IMR-90 (cell line): ENCODE results near the gene HIRA. TPM values are rescaled to one million over a fixed set of nuclear protein-coding genes. Genes with fewer than 3 reads are reported as not detected.

Source experiments
- ATAC-seq: fragments of 200-7000 bp; cut with Tn5 transposase; 2 replicates; pipeline ENCODE4 v1.9.1; 2020; ENCODE audit warnings: low read depth, mild to moderate bottlenecking, moderate library complexity
- BruUV-seq: library from RNA; stranded (reverse); fragments of 400-500 nt; replicated peaks from 2 replicates; lab custom pipeline; 2021; lab: Mats Ljungman, UMichigan
- CTCF ChIA-PET: fragments of 300-600 bp; formaldehyde crosslinking; extraction: SDS; loops from one replicate; lab custom pipeline; 2021; ENCODE audit warnings: antibody characterized with exemption; lab: Yijun Ruan, JAX
- POLR2A ChIA-PET: fragments of 300-600 bp; sonication (Branson Sonifier 250); formaldehyde crosslinking; loops from one replicate; lab custom pipeline; 2022; ENCODE audit warnings: antibody characterized with exemption; ENCODE audit not compliant: unreplicated experiment; lab: Charles Lee
- DNase-seq: peaks from one replicate; pipeline ENCODE4 v3.0.0; 2013
- H2AFZ ChIP-seq: replicated peaks from 2 replicates; pipeline ENCODE3; 2013; ENCODE audit warnings: low read length, mild to moderate bottlenecking; ENCODE audit not compliant: poor library complexity
- H2AK5ac ChIP-seq: 2 replicates; pipeline ENCODE4 v1.6.1; 2013; ENCODE audit warnings: low read depth, low read length, inconsistent platforms
- H2AK9ac ChIP-seq: replicated peaks from 2 replicates; pipeline ENCODE3; 2013; ENCODE audit warnings: mild to moderate bottlenecking, low read depth, low read length, moderate library complexity; ENCODE audit not compliant: poor library complexity
- H2BK120ac ChIP-seq: 2 replicates; pipeline ENCODE4 v1.6.1; 2013; ENCODE audit warnings: low read depth, low read length, inconsistent platforms
- H2BK15ac ChIP-seq: 3 replicates; pipeline ENCODE4 v1.6.1; 2013; ENCODE audit warnings: low read depth, low read length, inconsistent platforms
- H2BK20ac ChIP-seq: 2 replicates; pipeline ENCODE4 v1.6.1; 2013; ENCODE audit warnings: low read depth, mild to moderate bottlenecking, inconsistent platforms, low read length, moderate library complexity
- H2BK5ac ChIP-seq: 2 replicates; pipeline ENCODE4 v1.6.1; 2013; ENCODE audit warnings: mild to moderate bottlenecking, low read depth, low read length, inconsistent platforms; ENCODE audit not compliant: poor library complexity, severe bottlenecking
- H3K14ac ChIP-seq: replicated peaks from 2 replicates; pipeline ENCODE4 v1.6.1; 2013; ENCODE audit warnings: low read depth, low read length, inconsistent platforms
- H3K18ac ChIP-seq: 2 replicates; pipeline ENCODE4 v1.6.1; 2013; ENCODE audit warnings: low read depth, low read length, control low read depth
- H3K23ac ChIP-seq: 2 replicates; pipeline ENCODE4 v1.6.1; 2013; ENCODE audit warnings: low read depth, low read length, inconsistent platforms
- H3K27ac ChIP-seq: 2 replicates; pipeline ENCODE4 v1.5.1; 2013; ENCODE audit warnings: mild to moderate bottlenecking, control low read depth, low read length; ENCODE audit not compliant: insufficient read depth
- H3K27me3 ChIP-seq: 2 replicates; pipeline ENCODE4 v1.6.1; 2013; ENCODE audit warnings: low read length; ENCODE audit not compliant: control insufficient read depth, insufficient read depth
- H3K36me3 ChIP-seq: 2 replicates; pipeline ENCODE4 v1.6.1; 2013; ENCODE audit warnings: low read length, mixed read lengths; ENCODE audit not compliant: control insufficient read depth, insufficient read depth
- H3K4ac ChIP-seq: 2 replicates; pipeline ENCODE4 v1.6.1; 2013; ENCODE audit warnings: low read depth, low read length, inconsistent platforms
- H3K4me1 ChIP-seq: 2 replicates; pipeline ENCODE4 v1.6.1; 2013; ENCODE audit warnings: low read length, mixed read lengths; ENCODE audit not compliant: control insufficient read depth, insufficient read depth
- H3K4me2 ChIP-seq: 2 replicates; pipeline ENCODE4 v1.6.1; 2013; ENCODE audit warnings: low read depth, mild to moderate bottlenecking, control low read depth, low read length, moderate library complexity
- H3K4me3 ChIP-seq: 2 replicates; pipeline ENCODE4 v1.5.1; 2013; ENCODE audit warnings: low read depth, mild to moderate bottlenecking, control low read depth, low read length, moderate library complexity; ENCODE audit not compliant: insufficient read depth
- H3K56ac ChIP-seq: 2 replicates; pipeline ENCODE4 v1.6.1; 2013; ENCODE audit warnings: low read length, inconsistent platforms; ENCODE audit not compliant: insufficient read depth; ENCODE audit errors: extremely low read depth
- H3K79me1 ChIP-seq, 2 experiments: 2 replicates each; pipeline ENCODE4 v1.6.1; 2013; ENCODE audit warnings: low read length in 2 of 2, inconsistent platforms in 1 of 2, low read depth in 1 of 2
- H3K9ac ChIP-seq: 2 replicates; pipeline ENCODE4 v1.6.1; 2013; ENCODE audit warnings: low read depth, low read length, control low read depth
- H3K9me1 ChIP-seq: 2 replicates; pipeline ENCODE4 v1.6.1; 2013; ENCODE audit warnings: low read length, inconsistent platforms; ENCODE audit not compliant: insufficient read depth
- H3K9me3 ChIP-seq: 2 replicates; pipeline ENCODE4 v1.6.1; 2013; ENCODE audit warnings: low read length; ENCODE audit not compliant: control insufficient read depth, insufficient read depth
- H4K20me1 ChIP-seq: 2 replicates; pipeline ENCODE4 v1.6.1; 2013; ENCODE audit warnings: low read length, inconsistent platforms; ENCODE audit not compliant: insufficient read depth
- H4K5ac ChIP-seq: 2 replicates; pipeline ENCODE4 v1.6.1; 2013; ENCODE audit warnings: mild to moderate bottlenecking, low read depth, low read length, control low read depth
- H4K8ac ChIP-seq, 2 experiments: 2 replicates each; pipeline ENCODE4 v1.6.1; 2013; ENCODE audit warnings: low read depth in 2 of 2, low read length in 2 of 2, control low read depth in 1 of 2, inconsistent platforms in 1 of 2
- H4K91ac ChIP-seq: 2 replicates; pipeline ENCODE4 v1.6.1; 2013; ENCODE audit warnings: low read depth, low read length, inconsistent platforms; ENCODE audit not compliant: insufficient read depth
- BHLHE40 ChIP-seq: fragments of 150-350 bp; IDR thresholded peaks from 2 replicates; pipeline ENCODE4 v1.6.1; 2016; ENCODE audit warnings: mild to moderate bottlenecking, low read depth, low read length
- CEBPB ChIP-seq: IDR thresholded peaks from 2 replicates; pipeline ENCODE4 v1.6.1; 2012; ENCODE audit warnings: low read depth, low read length, improper control_type of control experiment
- CHD1 ChIP-seq: IDR thresholded peaks from 2 replicates; pipeline ENCODE4 v1.6.1; 2012; ENCODE audit warnings: low read depth, low read length, improper control_type of control experiment
- ELK1 ChIP-seq: fragments of 150-350 bp; IDR thresholded peaks from 2 replicates; pipeline ENCODE4 v1.6.1; 2016; ENCODE audit warnings: low read depth, mild to moderate bottlenecking, low read length, moderate library complexity, borderline replicate concordance
- FOS ChIP-seq: fragments of 150-350 bp; IDR thresholded peaks from 2 replicates; pipeline ENCODE4 v1.6.1; 2016; ENCODE audit warnings: low read depth, low read length
- MAFK ChIP-seq: IDR thresholded peaks from 2 replicates; pipeline ENCODE4 v1.6.1; 2012; ENCODE audit warnings: low read depth, low read length, improper control_type of control experiment
- MAZ ChIP-seq: IDR thresholded peaks from 2 replicates; pipeline ENCODE4 v1.6.1; 2012; ENCODE audit warnings: low read depth, mild to moderate bottlenecking, low read length, improper control_type of control experiment, moderate library complexity, borderline replicate concordance
- MXI1 ChIP-seq: IDR thresholded peaks from 2 replicates; pipeline ENCODE4 v1.6.1; 2012; ENCODE audit warnings: low read depth, mild to moderate bottlenecking, low read length, moderate library complexity, borderline replicate concordance
- NFE2L2 ChIP-seq: fragments of 150-350 bp; IDR thresholded peaks from 2 replicates; pipeline ENCODE4 v1.6.1; 2016; ENCODE audit warnings: low read depth, mild to moderate bottlenecking, low read length
- POLR2A ChIP-seq: IDR thresholded peaks from 2 replicates; pipeline ENCODE4 v1.6.1; 2012; ENCODE audit warnings: mild to moderate bottlenecking, low read depth, low read length
- RAD21 ChIP-seq: IDR thresholded peaks from 2 replicates; pipeline ENCODE4 v1.6.1; 2012; ENCODE audit warnings: low read length, improper control_type of control experiment
- RCOR1 ChIP-seq: IDR thresholded peaks from 2 replicates; pipeline ENCODE4 v1.6.1; 2012; ENCODE audit warnings: mild to moderate bottlenecking, low read length, improper control_type of control experiment; ENCODE audit not compliant: insufficient replicate concordance
- RFX5 ChIP-seq: IDR thresholded peaks from 2 replicates; pipeline ENCODE4 v1.8.0; 2012; ENCODE audit warnings: low read depth, mild to moderate bottlenecking, low read length, moderate library complexity
- SMC3 ChIP-seq: fragments of 150-350 bp; IDR thresholded peaks from 2 replicates; pipeline ENCODE4 v1.6.1; 2016; ENCODE audit warnings: low read depth, mild to moderate bottlenecking, antibody characterized with exemption, low read length, moderate library complexity
- USF2 ChIP-seq: fragments of 150-350 bp; IDR thresholded peaks from 2 replicates; pipeline ENCODE4 v1.6.1; 2017; ENCODE audit warnings: mild to moderate bottlenecking, antibody characterized with exemption, low read length, low read depth
- WGBS, 2 experiments: methylation state at CpG; one replicate each; pipeline versions ENCODE4 v1.1.5 to v1.1.7; 2013; ENCODE audit warnings: missing lambda C conversion rate in 2 of 2; ENCODE audit not compliant: insufficient read length in 1 of 2; ENCODE audit errors: extremely low coverage in 2 of 2; 5-methylcytosine and 5-hydroxymethylcytosine counted together
- dilution Hi-C: fragments of 300-500 bp; cut with HindIII; formaldehyde crosslinking; loops from one replicate; pipeline ENCODE4 v1.14.3; 2018; ENCODE audit warnings: low sequenced_read_pairs; ENCODE audit not compliant: unreplicated experiment
- in situ Hi-C: fragments of 300-500 bp; cut with MboI; formaldehyde crosslinking; loops from 3 replicates; pipeline ENCODE4 v1.14.3; 2019; ENCODE audit warnings: low sequenced_read_pairs, inconsistent platforms, mixed read lengths
- intact Hi-C: fragments of 100-400 bp; cut with micrococcal nuclease; formaldehyde crosslinking; loops from 2 replicates; pipeline ENCODE4 v1.10.0; 2022
- polyA plus RNA-seq, 3 experiments: library from polyadenylated mRNA; depleted of rRNA; stranded (reverse); fragments of >200 nt; gene quantifications; 2 replicates each; pipeline ENCODE4 v1.2.3, GENCODE V29; 2012; ENCODE audit warnings: low replicate concordance in 1 of 3
- total RNA-seq: library from RNA; depleted of rRNA; stranded (reverse); fragments of >200 nt; gene quantifications from 2 replicates; pipeline ENCODE4 v1.2.3, GENCODE V29; 2012
- TF ChIP-seq, protein P1 (sequence below): conservative IDR thresholded peaks from 2 replicates; pipeline ENCODE4 v1.5.1; 2012; ENCODE audit warnings: mild to moderate bottlenecking, low read depth, low read length, improper control_type of control experiment

HIRA gene
- total and polyA plus RNA-seq, 2 of the 4 experiments (the other 2 are of a cell fraction): 14.5 to 24.2 TPM

DNA sequence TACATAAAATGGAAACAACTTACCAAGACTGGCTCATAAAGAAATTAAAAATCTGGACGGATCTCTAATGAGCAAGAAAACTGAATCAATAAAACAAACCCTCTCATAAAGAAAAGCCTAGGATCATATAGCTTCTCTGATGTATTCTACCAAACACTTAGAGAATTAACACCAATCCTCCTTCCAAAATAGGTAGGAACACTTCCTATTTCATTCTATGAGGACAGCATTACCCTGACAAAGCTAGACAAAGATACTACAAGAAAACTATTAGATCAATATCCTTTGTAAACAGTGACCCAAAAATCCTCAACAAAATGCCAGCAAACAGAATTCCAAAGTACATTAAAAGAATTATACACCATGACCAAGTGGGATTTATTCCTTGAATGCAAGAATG lies 87.1 kb downstream of the HIRA start:
- H2AK5ac ChIP-seq: no peak overlapping the region
- dilution Hi-C loops: no loop called here
- no peak overlapping the region for H2AK9ac ChIP-seq
- no peak overlapping the region for H3K56ac ChIP-seq
- DNase-seq: no peak
- no peak overlapping the region for H3K4me2 ChIP-seq
- H3K14ac ChIP-seq: no peak overlapping the region
- ChIA-PET POLR2A (no interaction called here), CTCF (no interaction called here)
- no peaks in the 10 kb centered on the region for H3K9me1 ChIP-seq
- no peak overlapping the region for H3K23ac ChIP-seq
- H2BK20ac ChIP-seq: no peak overlapping the region
- no peak overlapping the region for H4K91ac ChIP-seq
- H2BK15ac ChIP-seq: no peak overlapping the region
- ATAC-seq: no peak
- H3K27ac ChIP-seq: no peak overlapping the region
- no peak overlapping the region for H3K4ac ChIP-seq
- no peak overlapping the region for H3K18ac ChIP-seq
- H4K5ac ChIP-seq: no peak overlapping the region
- in situ Hi-C loops: no loop called here
- peaks cover 28% of the 10 kb centered on the region for H3K36me3 ChIP-seq
- no peak overlapping the region for H2BK120ac ChIP-seq
- no peaks in the 10 kb centered on the region for H3K4me1 ChIP-seq
- no CpG with 5 or more reads among the region's 1 CpG for WGBS, 2 experiments
- H2AFZ ChIP-seq: no peak overlapping the region
- no peaks in the 10 kb centered on the region for H3K27me3 ChIP-seq
- TF ChIP-seq MAZ: no peak
- no peak for TF ChIP-seq FOS
- TF ChIP-seq MAFK: no peak
- TF ChIP-seq POLR2A: no peak
- TF ChIP-seq, protein P1, sequence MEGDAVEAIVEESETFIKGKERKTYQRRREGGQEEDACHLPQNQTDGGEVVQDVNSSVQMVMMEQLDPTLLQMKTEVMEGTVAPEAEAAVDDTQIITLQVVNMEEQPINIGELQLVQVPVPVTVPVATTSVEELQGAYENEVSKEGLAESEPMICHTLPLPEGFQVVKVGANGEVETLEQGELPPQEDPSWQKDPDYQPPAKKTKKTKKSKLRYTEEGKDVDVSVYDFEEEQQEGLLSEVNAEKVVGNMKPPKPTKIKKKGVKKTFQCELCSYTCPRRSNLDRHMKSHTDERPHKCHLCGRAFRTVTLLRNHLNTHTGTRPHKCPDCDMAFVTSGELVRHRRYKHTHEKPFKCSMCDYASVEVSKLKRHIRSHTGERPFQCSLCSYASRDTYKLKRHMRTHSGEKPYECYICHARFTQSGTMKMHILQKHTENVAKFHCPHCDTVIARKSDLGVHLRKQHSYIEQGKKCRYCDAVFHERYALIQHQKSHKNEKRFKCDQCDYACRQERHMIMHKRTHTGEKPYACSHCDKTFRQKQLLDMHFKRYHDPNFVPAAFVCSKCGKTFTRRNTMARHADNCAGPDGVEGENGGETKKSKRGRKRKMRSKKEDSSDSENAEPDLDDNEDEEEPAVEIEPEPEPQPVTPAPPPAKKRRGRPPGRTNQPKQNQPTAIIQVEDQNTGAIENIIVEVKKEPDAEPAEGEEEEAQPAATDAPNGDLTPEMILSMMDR: no peak
- no peak for TF ChIP-seq CEBPB
- no peak for TF ChIP-seq MXI1
- no peak for TF ChIP-seq CHD1
- no peak for TF ChIP-seq RCOR1
- no peak for TF ChIP-seq USF2
- TF ChIP-seq RFX5: no peak
- TF ChIP-seq NFE2L2: no peak
- no peak for TF ChIP-seq SMC3
- no peak for TF ChIP-seq RAD21
- TF ChIP-seq ELK1: no peak
- TF ChIP-seq BHLHE40: no peak
- no peak overlapping the region for H4K8ac ChIP-seq
- no peak overlapping the region for H3K9ac ChIP-seq
- peaks cover 5% of the 10 kb centered on the region in 2 experiments; a peak in 1 of 4 replicates for H3K79me1 ChIP-seq
- H3K9me3 ChIP-seq: no peaks in the 10 kb centered on the region
- H2BK5ac ChIP-seq: no peak overlapping the region
- intact Hi-C loops: no loop called here
- H3K4me3 ChIP-seq: no peak overlapping the region
- H4K20me1 ChIP-seq: no peaks in the 10 kb centered on the region
- no TSS peak for BruUV-seq
